ENCODE measurements around the gene LAX1. TPM values are rescaled to one million over a fixed set of nuclear protein-coding genes. Genes with fewer than 3 reads are reported as not detected.

Gene LAX1
- total and polyA plus RNA-seq, 4 donors, result 0.11 to 0.20 (median 0.12) TPM; not detected in 1

- H3K9me3 ChIP-seq (ENCODE audit: control insufficient read depth, insufficient read depth, low read length), result no peaks in the 10 kb centered on the region
- no peak overlapping the region for H3K27ac ChIP-seq (ENCODE audit: low read depth, low read length)
- H3K36me3 ChIP-seq (ENCODE audit: control insufficient read depth, insufficient read depth, low read length), result no peaks in the 10 kb centered on the region
- no peak for DNase-seq (ENCODE audit: low read depth in 4 of 6, low spot score in 6 of 6)
- peaks cover 4% of the 10 kb centered on the region for H3K4me1 ChIP-seq (ENCODE audit: control insufficient read depth, insufficient read depth, low read length)
- no peak overlapping the region for H3K4me3 ChIP-seq (ENCODE audit: low read depth, low read length)
- H3K27me3 ChIP-seq (ENCODE audit: control insufficient read depth, insufficient read depth, low read length), result no peaks in the 10 kb centered on the region
- WGBS (ENCODE audit: insufficient coverage), result no CpG with 5 or more reads among the region's 1 CpG
These were observed 1.5 kb upstream of the LAX1 start for GRCh38 chr1:203763505-203763904.

- H3K36me3 ChIP-seq (ENCODE audit: control insufficient read depth, insufficient read depth, low read length), result no peaks in the 10 kb centered on the region
- H3K27ac ChIP-seq (ENCODE audit: low read depth, low read length), result no peak overlapping the region
- no peaks in the 10 kb centered on the region for H3K27me3 ChIP-seq (ENCODE audit: control insufficient read depth, insufficient read depth, low read length)
- no peak for DNase-seq (ENCODE audit: low read depth in 4 of 6, low spot score in 6 of 6)
- H3K9me3 ChIP-seq (ENCODE audit: control insufficient read depth, insufficient read depth, low read length), result no peaks in the 10 kb centered on the region
- no CpG with 5 or more reads among the region's 3 CpGs for WGBS (ENCODE audit: insufficient coverage)
- peaks cover 7% of the 10 kb centered on the region for H3K4me1 ChIP-seq (ENCODE audit: control insufficient read depth, insufficient read depth, low read length)
- H3K4me3 ChIP-seq (ENCODE audit: low read depth, low read length), result no peak overlapping the region
These were observed 616 bp upstream of the LAX1 start for GRCh38 chr1:203764105-203765028.

GRCh38 chr1:203768256-203768655 is 3.3 kb downstream of the LAX1 start:
- no peak for DNase-seq (ENCODE audit: low read depth in 4 of 6, low spot score in 6 of 6)
- no peak overlapping the region for H3K27ac ChIP-seq (ENCODE audit: low read depth, low read length)
- 88% methylated on average over 4 of the region's 6 CpGs for WGBS (ENCODE audit: insufficient coverage)

GRCh38 chr1:203769505-203770343 is 4.7 kb downstream of the LAX1 start:
- Histone ChIP-seq H3K27ac (ENCODE audit: low read depth, low read length) (no peak overlapping the region), H3K9me3 (ENCODE audit: control insufficient read depth, insufficient read depth, low read length) (no peaks in the 10 kb centered on the region), H3K4me3 (ENCODE audit: low read depth, low read length) (no peak overlapping the region), H3K27me3 (ENCODE audit: control insufficient read depth, insufficient read depth, low read length) (no peaks in the 10 kb centered on the region), H3K36me3 (ENCODE audit: control insufficient read depth, insufficient read depth, low read length) (no peaks in the 10 kb centered on the region), H3K4me1 (ENCODE audit: control insufficient read depth, insufficient read depth, low read length) (peaks cover 3% of the 10 kb centered on the region)
- peak; percentile 20 to 96 (median 36) for DNase-seq (ENCODE audit: low read depth in 4 of 6, low spot score in 6 of 6)
- 52% methylated on average over 6 of the region's 15 CpGs for WGBS (ENCODE audit: insufficient coverage)

More at GRCh38 chr1:203768256-203768655, 3.3 kb downstream of the LAX1 start:
- Histone ChIP-seq H3K4me1 (ENCODE audit: control insufficient read depth, insufficient read depth, low read length) (peaks cover 3% of the 10 kb centered on the region), H3K9me3 (ENCODE audit: control insufficient read depth, insufficient read depth, low read length) (no peaks in the 10 kb centered on the region), H3K27me3 (ENCODE audit: control insufficient read depth, insufficient read depth, low read length) (no peaks in the 10 kb centered on the region), H3K4me3 (ENCODE audit: low read depth, low read length) (no peak overlapping the region), H3K36me3 (ENCODE audit: control insufficient read depth, insufficient read depth, low read length) (no peaks in the 10 kb centered on the region)

- 93% methylated on average over 5 of the region's 7 CpGs for WGBS (ENCODE audit: insufficient coverage)
- peaks cover 3% of the 10 kb centered on the region for H3K4me1 ChIP-seq (ENCODE audit: control insufficient read depth, insufficient read depth, low read length)
- no peaks in the 10 kb centered on the region for H3K9me3 ChIP-seq (ENCODE audit: control insufficient read depth, insufficient read depth, low read length)
- H3K36me3 ChIP-seq (ENCODE audit: control insufficient read depth, insufficient read depth, low read length), result no peaks in the 10 kb centered on the region
- H3K27me3 ChIP-seq (ENCODE audit: control insufficient read depth, insufficient read depth, low read length), result no peaks in the 10 kb centered on the region
- H3K27ac ChIP-seq (ENCODE audit: low read depth, low read length), result no peak overlapping the region
- peak in 1 of 6 donors; percentile 43 for DNase-seq (ENCODE audit: low read depth in 4 of 6, low spot score in 6 of 6)
- H3K4me3 ChIP-seq (ENCODE audit: low read depth, low read length), result no peak overlapping the region
These were observed 6.9 kb downstream of the LAX1 start for GRCh38 chr1:203771901-203772301.

GRCh38 chr1:203772836-203773235 is 7.9 kb downstream of the LAX1 start:
- Histone ChIP-seq H3K36me3 (ENCODE audit: control insufficient read depth, insufficient read depth, low read length) (no peaks in the 10 kb centered on the region), H3K27ac (ENCODE audit: low read depth, low read length) (no peak overlapping the region), H3K9me3 (ENCODE audit: control insufficient read depth, insufficient read depth, low read length) (no peaks in the 10 kb centered on the region), H3K27me3 (ENCODE audit: control insufficient read depth, insufficient read depth, low read length) (no peaks in the 10 kb centered on the region), H3K4me1 (ENCODE audit: control insufficient read depth, insufficient read depth, low read length) (peaks cover 3% of the 10 kb centered on the region), H3K4me3 (ENCODE audit: low read depth, low read length) (no peak overlapping the region)
- no peak for DNase-seq (ENCODE audit: low read depth in 4 of 6, low spot score in 6 of 6)
- no CpG with 5 or more reads among the region's 1 CpG for WGBS (ENCODE audit: insufficient coverage)

- WGBS (ENCODE audit: insufficient coverage), result 63% methylated on average over 3 of the region's 4 CpGs
- no peak overlapping the region for H3K27ac ChIP-seq (ENCODE audit: low read depth, low read length)
- DNase-seq (ENCODE audit: low read depth in 4 of 6, low spot score in 6 of 6), result peak in 1 of 6 donors; percentile 29
These were observed 11.7 kb downstream of the LAX1 start for GRCh38 chr1:203776636-203777035.

GRCh38 chr1:203777596-203777995 is 12.6 kb downstream of the LAX1 start:
- Histone ChIP-seq H3K36me3 (ENCODE audit: control insufficient read depth, insufficient read depth, low read length) (no peaks in the 10 kb centered on the region), H3K27ac (ENCODE audit: low read depth, low read length) (no peak overlapping the region), H3K9me3 (ENCODE audit: control insufficient read depth, insufficient read depth, low read length) (no peaks in the 10 kb centered on the region), H3K4me1 (ENCODE audit: control insufficient read depth, insufficient read depth, low read length) (no peaks in the 10 kb centered on the region), H3K27me3 (ENCODE audit: control insufficient read depth, insufficient read depth, low read length) (no peaks in the 10 kb centered on the region), H3K4me3 (ENCODE audit: low read depth, low read length) (no peak overlapping the region)
- 100% methylated on average over 2 of the region's 3 CpGs for WGBS (ENCODE audit: insufficient coverage)
- DNase-seq (ENCODE audit: low read depth in 4 of 6, low spot score in 6 of 6), result no peak

More at GRCh38 chr1:203776636-203777035, 11.7 kb downstream of the LAX1 start:
- H3K4me3 ChIP-seq (ENCODE audit: low read depth, low read length), result no peak overlapping the region
- H3K27me3 ChIP-seq (ENCODE audit: control insufficient read depth, insufficient read depth, low read length), result no peaks in the 10 kb centered on the region
- H3K4me1 ChIP-seq (ENCODE audit: control insufficient read depth, insufficient read depth, low read length), result no peaks in the 10 kb centered on the region
- no peaks in the 10 kb centered on the region for H3K9me3 ChIP-seq (ENCODE audit: control insufficient read depth, insufficient read depth, low read length)
- H3K36me3 ChIP-seq (ENCODE audit: control insufficient read depth, insufficient read depth, low read length), result no peaks in the 10 kb centered on the region

- H3K9me3 ChIP-seq (ENCODE audit: control insufficient read depth, insufficient read depth, low read length), result no peaks in the 10 kb centered on the region
- no peak for DNase-seq (ENCODE audit: low read depth in 4 of 6, low spot score in 6 of 6)
- H3K4me3 ChIP-seq (ENCODE audit: low read depth, low read length), result no peak overlapping the region
- no peaks in the 10 kb centered on the region for H3K27me3 ChIP-seq (ENCODE audit: control insufficient read depth, insufficient read depth, low read length)
- no peak overlapping the region for H3K27ac ChIP-seq (ENCODE audit: low read depth, low read length)
- H3K36me3 ChIP-seq (ENCODE audit: control insufficient read depth, insufficient read depth, low read length), result no peaks in the 10 kb centered on the region
- H3K4me1 ChIP-seq (ENCODE audit: control insufficient read depth, insufficient read depth, low read length), result no peaks in the 10 kb centered on the region
- WGBS (ENCODE audit: insufficient coverage), result no CpG with 5 or more reads among the region's 3 CpGs
These were observed 13.2 kb downstream of the LAX1 start for GRCh38 chr1:203778146-203778545.

Measured in spinal cord (tissue), 10 donors.